A673 (cell line): ENCODE data around the gene NR2F2. TPM values are rescaled to one million over a fixed set of nuclear protein-coding genes. Genes with fewer than 3 reads are reported as not detected.

Experiments
- BruUV-seq: library from RNA; stranded (reverse); fragments of 400-500 nt; replicated peaks from 2 replicates; lab custom pipeline; 2021; lab: Mats Ljungman, UMichigan
- CTCF ChIA-PET: fragments of 300-600 bp; sonication (Branson Sonifier 250); formaldehyde crosslinking; loops from one replicate; lab custom pipeline; 2022; ENCODE audit warnings: antibody characterized with exemption; lab: Charles Lee
- POLR2A ChIA-PET: fragments of 300-600 bp; sonication (Branson Sonifier 250); formaldehyde crosslinking; loops from one replicate; lab custom pipeline; 2022; ENCODE audit warnings: antibody characterized with exemption; ENCODE audit not compliant: low non-redundant PET; lab: Charles Lee
- DNase-seq: peaks from one replicate; pipeline ENCODE4 v3.0.0-alpha.2; 2015; ENCODE audit warnings: low spot score
- H3K27ac ChIP-seq: fragments of 200-600 bp; sonication (generic); 2 replicates; pipeline ENCODE4 v1.5.1; 2016; ENCODE audit warnings: mixed run types, low read depth, mild to moderate bottlenecking, mixed read lengths, antibody characterized with exemption, low read length; ENCODE audit not compliant: poor library complexity, severe bottlenecking
- H3K27me3 ChIP-seq: fragments of 200-600 bp; sonication (generic); replicated peaks from 2 replicates; pipeline ENCODE4 v1.6.1; 2017; ENCODE audit warnings: mixed run types, low read depth, mild to moderate bottlenecking, mixed read lengths, antibody characterized with exemption, low read length; ENCODE audit not compliant: insufficient read depth, poor library complexity
- H3K36me3 ChIP-seq: fragments of 200-600 bp; sonication (generic); 2 replicates; pipeline ENCODE4 v1.6.1; 2016; ENCODE audit warnings: mixed run types, mild to moderate bottlenecking, mixed read lengths, antibody characterized with exemption, low read length; ENCODE audit not compliant: insufficient read depth, poor library complexity, severe bottlenecking
- H3K4me1 ChIP-seq: fragments of 200-600 bp; sonication (generic); 2 replicates; pipeline ENCODE4 v1.6.1; 2017; ENCODE audit warnings: mixed run types, mild to moderate bottlenecking, mixed read lengths, antibody characterized with exemption, low read length; ENCODE audit not compliant: insufficient read depth, poor library complexity, severe bottlenecking
- H3K4me3 ChIP-seq: fragments of 200-600 bp; sonication (generic); 2 replicates; pipeline ENCODE4 v1.5.1; 2016; ENCODE audit warnings: low read depth, mixed run types, mild to moderate bottlenecking, mixed read lengths, low read length; ENCODE audit not compliant: poor library complexity, severe bottlenecking
- H3K9me3 ChIP-seq: fragments of 200-600 bp; sonication (generic); 2 replicates; pipeline ENCODE4 v1.6.1; 2016; ENCODE audit warnings: mixed run types, low read depth, mild to moderate bottlenecking, mixed read lengths, antibody characterized with exemption, low read length; ENCODE audit not compliant: poor library complexity, severe bottlenecking
- CTCF ChIP-seq: fragments of 300-800, 200-600 bp; sonication (generic); conservative IDR thresholded peaks from 2 replicates; pipeline ENCODE4 v1.5.1; 2017; ENCODE audit warnings: low read depth, mild to moderate bottlenecking, antibody characterized with exemption, low read length, moderate library complexity, mixed read lengths
- EZH2 ChIP-seq: fragments of 200-600 bp; sonication (generic); IDR thresholded peaks from 2 replicates; pipeline ENCODE4 v1.6.1; 2017; ENCODE audit warnings: borderline replicate concordance, low read depth, mild to moderate bottlenecking, mixed read lengths, antibody characterized with exemption, low read length; ENCODE audit not compliant: poor library complexity, severe bottlenecking
- intact Hi-C: fragments of 100-400 bp; cut with micrococcal nuclease; formaldehyde crosslinking; loops from one replicate; pipeline ENCODE4 v1.10.0; 2022; ENCODE audit not compliant: unreplicated experiment
- total RNA-seq: library from RNA; stranded (reverse); gene quantifications from 2 replicates; pipeline ENCODE4 v1.2.3, GENCODE V29; 2021

Gene NR2F2
- total RNA-seq, 1 experiment from 2014 or later = 106 TPM

- Histone ChIP-seq H3K4me3 (no peak overlapping the region), H3K27ac (no peak overlapping the region), H3K4me1 (peaks cover 28% of the 10 kb centered on the region), H3K36me3 (no peaks in the 10 kb centered on the region), H3K27me3 (no peaks in the 10 kb centered on the region), H3K9me3 (no peaks in the 10 kb centered on the region)
- no TSS peak for BruUV-seq
- ChIA-PET POLR2A (no interaction called here), CTCF (no interaction called here)
- TF ChIP-seq EZH2 = no peak
- no peak for TF ChIP-seq CTCF
- DNase-seq = no peak
- intact Hi-C loops = no loop called here
These were observed 33.2 kb downstream of the NR2F2 start for GRCh38 chr15:96363707-96364106.

GRCh38 chr15:96365781-96366525, 35.5 kb downstream of the NR2F2 start:
- Histone ChIP-seq H3K4me3 (no peak overlapping the region), H3K9me3 (no peaks in the 10 kb centered on the region), H3K4me1 (peaks cover 8% of the 10 kb centered on the region), H3K27me3 (no peaks in the 10 kb centered on the region), H3K36me3 (no peaks in the 10 kb centered on the region), H3K27ac (no peak overlapping the region)
- ChIA-PET POLR2A (no interaction called here), CTCF (no interaction called here)
- intact Hi-C loops = no loop called here
- TF ChIP-seq EZH2 (no peak), CTCF (no peak)
- no TSS peak for BruUV-seq
- DNase-seq = no peak

GRCh38 chr15:96366526-96366877, 36.0 kb downstream of the NR2F2 start:
- BruUV-seq = no TSS peak
- no peaks in the 10 kb centered on the region for H3K27me3 ChIP-seq
- peaks cover 3% of the 10 kb centered on the region for H3K4me1 ChIP-seq
- TF ChIP-seq EZH2 = no peak
- TF ChIP-seq CTCF = no peak
- intact Hi-C loops = no loop called here
- ChIA-PET CTCF (no interaction called here), POLR2A (no interaction called here)
- no peak overlapping the region for H3K27ac ChIP-seq
- H3K9me3 ChIP-seq = no peaks in the 10 kb centered on the region
- no peaks in the 10 kb centered on the region for H3K36me3 ChIP-seq
- no peak overlapping the region for H3K4me3 ChIP-seq
- DNase-seq = no peak
